Effector memory CD8-positive, alpha-beta T cell (primary cell): Measurements from ENCODE around the gene PIK3C2G.

Experiments
- ATAC-seq: fragments of 150-1000 bp; cut with Tn5 transposase; replicated peaks from 2 replicates; pipeline ENCODE4 v1.10.0; 2021; ENCODE audit warnings: mild to moderate bottlenecking, moderate library complexity
- DNase-seq, 3 experiments: peaks; one replicate each; pipeline ENCODE4 v3.0.0; 2021
- H3K27ac Mint-ChIP-seq, 2 donors: one replicate each; pipeline ENCODE4 v1.8.0; 2022; ENCODE audit warnings: mild to moderate bottlenecking in 2 of 2, mixed read lengths in 2 of 2, moderate library complexity in 2 of 2
- H3K27me3 Mint-ChIP-seq, 2 donors: one replicate each; pipeline ENCODE4 v1.8.0; 2022; ENCODE audit warnings: mixed read lengths in 2 of 2
- H3K36me3 Mint-ChIP-seq: one replicate; pipeline ENCODE4 v1.8.0; 2022; ENCODE audit warnings: mild to moderate bottlenecking, moderate library complexity, mixed read lengths; ENCODE audit not compliant: insufficient read depth
- H3K4me1 Mint-ChIP-seq, 2 donors: one replicate each; pipeline ENCODE4 v1.8.0; 2022; ENCODE audit warnings: low read depth in 2 of 2, mixed read lengths in 2 of 2
- H3K4me3 Mint-ChIP-seq, 2 donors: one replicate each; pipeline ENCODE4 v1.8.0; 2022; ENCODE audit warnings: mild to moderate bottlenecking in 2 of 2, mixed read lengths in 2 of 2, moderate library complexity in 2 of 2
- H3K9me3 Mint-ChIP-seq, 2 donors: one replicate each; pipeline ENCODE4 v1.8.0; 2022; ENCODE audit warnings: mixed read lengths in 2 of 2

The PIK3C2G gene

DNA sequence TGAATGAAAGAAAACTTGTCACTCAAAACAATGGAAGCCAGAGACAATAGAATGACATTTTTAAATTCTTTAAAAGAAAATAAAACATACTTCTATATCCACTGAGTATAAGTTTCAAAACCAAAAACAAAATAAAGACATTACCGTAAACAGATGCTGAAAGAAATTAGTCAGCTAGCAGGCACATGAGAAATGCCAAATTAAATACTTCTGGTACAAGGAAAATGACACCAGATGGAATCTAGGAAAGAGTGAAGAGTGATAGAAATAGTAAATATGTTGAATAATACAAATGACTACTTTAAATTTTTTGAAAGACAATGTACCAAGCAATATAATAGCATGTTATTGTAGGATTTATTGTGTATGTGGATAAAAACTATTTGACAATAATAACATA is 23.8 kb downstream of the PIK3C2G start:
- H3K4me3 Mint-ChIP-seq, result no peak overlapping the region
- peaks cover 3 to 12% of the 10 kb centered on the region in 2 donors for H3K9me3 Mint-ChIP-seq
- H3K27me3 Mint-ChIP-seq, result no peaks in the 10 kb centered on the region
- H3K36me3 Mint-ChIP-seq, result no peaks in the 10 kb centered on the region
- DNase-seq (no peak), ATAC-seq (no peak)
- no peak overlapping the region for H3K27ac Mint-ChIP-seq
- no peaks in the 10 kb centered on the region for H3K4me1 Mint-ChIP-seq

DNA sequence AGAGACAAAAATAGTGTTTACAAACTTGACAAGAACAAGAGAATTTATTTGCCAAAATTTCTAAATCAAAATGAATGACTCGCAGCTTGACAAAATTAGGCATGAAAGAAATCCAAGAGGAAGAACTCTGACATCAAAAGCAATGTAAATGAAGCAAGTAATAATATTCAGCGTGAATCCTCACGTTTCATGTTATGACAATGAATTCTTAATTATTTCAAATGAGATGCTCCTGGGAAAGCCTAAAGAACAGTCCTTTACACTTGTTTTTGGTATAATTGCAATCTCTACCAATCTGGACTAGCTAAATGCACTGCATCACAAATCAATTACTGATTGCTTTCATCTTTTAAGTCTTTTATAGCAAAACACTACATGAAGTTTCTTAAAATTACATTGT is 29.1 kb downstream of the PIK3C2G start:
- no peaks in the 10 kb centered on the region for H3K36me3 Mint-ChIP-seq
- ATAC-seq (no peak), DNase-seq (no peak)
- H3K4me1 Mint-ChIP-seq, result no peaks in the 10 kb centered on the region
- no peaks in the 10 kb centered on the region for H3K9me3 Mint-ChIP-seq
- no peaks in the 10 kb centered on the region for H3K27me3 Mint-ChIP-seq
- H3K4me3 Mint-ChIP-seq, result no peak overlapping the region
- H3K27ac Mint-ChIP-seq, result no peak overlapping the region

DNA sequence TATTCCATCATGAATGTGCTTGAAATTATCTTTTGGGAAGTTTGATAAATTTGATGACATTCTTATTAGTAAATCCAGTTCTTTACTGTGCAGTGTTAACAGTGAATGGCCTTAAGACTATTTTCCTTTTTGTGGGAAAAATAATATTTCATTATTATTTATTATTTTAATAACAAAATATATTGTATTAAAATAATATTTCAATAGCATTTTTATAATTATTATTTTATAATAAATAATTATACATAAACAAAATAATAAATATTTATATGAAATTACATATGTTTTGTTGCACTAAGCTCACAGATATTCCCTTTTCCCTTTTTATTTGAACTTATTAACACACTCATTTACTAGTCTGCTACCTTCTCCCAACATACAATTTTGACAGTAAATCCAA is 33.6 kb downstream of the PIK3C2G start:
- Mint-ChIP-seq H3K4me3 (no peak overlapping the region), H3K36me3 (no peaks in the 10 kb centered on the region), H3K27ac (no peak overlapping the region), H3K27me3 (no peaks in the 10 kb centered on the region), H3K9me3 (no peaks in the 10 kb centered on the region), H3K4me1 (no peaks in the 10 kb centered on the region)
- ATAC-seq (no peak), DNase-seq (no peak)

DNA sequence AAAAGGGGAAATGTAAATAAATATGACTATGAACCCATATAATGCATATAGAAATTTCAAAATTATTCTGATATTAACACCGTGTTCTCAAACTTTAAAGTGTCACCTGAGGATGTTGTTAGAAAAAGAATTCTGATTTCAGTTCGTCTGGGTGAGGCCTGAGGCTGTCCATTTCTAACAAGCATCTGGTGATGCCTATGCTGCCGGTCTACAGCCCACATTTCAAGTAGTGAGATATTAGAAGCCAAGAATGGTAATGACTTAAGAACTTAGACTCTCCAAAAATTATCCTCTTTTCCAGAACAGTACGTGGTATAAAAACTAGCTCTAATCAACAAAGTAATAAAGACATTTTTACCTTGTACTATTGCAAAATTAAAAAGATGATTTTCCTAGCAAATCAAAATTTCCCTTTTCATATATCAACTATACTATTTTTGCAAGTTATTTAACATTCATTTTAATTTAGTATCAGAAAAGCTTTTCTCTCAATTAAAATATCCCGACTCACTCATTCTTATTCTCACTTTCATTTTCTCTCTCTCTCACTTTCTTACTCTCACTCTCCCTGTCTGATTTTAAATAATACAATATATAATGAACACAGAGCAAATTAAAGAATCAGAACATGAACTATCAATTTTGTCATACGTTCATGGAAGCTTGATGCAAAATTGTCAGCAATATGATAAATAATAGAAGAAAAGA is 35.0 kb downstream of the PIK3C2G start:
- Mint-ChIP-seq H3K9me3 (no peaks in the 10 kb centered on the region), H3K4me3 (no peak overlapping the region), H3K36me3 (no peaks in the 10 kb centered on the region), H3K27ac (no peak overlapping the region), H3K27me3 (no peaks in the 10 kb centered on the region), H3K4me1 (no peaks in the 10 kb centered on the region)
- no peak for ATAC-seq
- DNase-seq, result no peak

DNA sequence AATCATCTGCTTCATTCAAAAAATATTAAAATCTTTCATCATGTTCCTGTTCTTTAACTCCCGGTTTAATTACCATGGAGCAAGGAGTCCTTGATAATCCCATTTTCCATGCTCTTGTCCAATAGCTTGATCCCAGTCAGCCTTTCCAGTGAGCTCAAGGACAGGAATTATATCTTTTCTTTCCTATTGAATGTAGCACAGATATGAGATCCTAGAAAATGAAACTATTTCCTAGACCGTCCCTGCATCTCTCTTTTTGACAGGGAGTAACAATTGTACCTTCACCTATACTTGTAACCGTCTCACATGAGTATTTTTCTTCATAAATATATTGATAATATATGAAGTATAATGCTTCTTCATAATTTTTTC is 35.6 kb downstream of the PIK3C2G start:
- H3K27ac Mint-ChIP-seq, result no peak overlapping the region
- H3K27me3 Mint-ChIP-seq, result no peaks in the 10 kb centered on the region
- no peaks in the 10 kb centered on the region for H3K9me3 Mint-ChIP-seq
- ATAC-seq (no peak), DNase-seq (no peak)
- no peak overlapping the region for H3K4me3 Mint-ChIP-seq
- no peaks in the 10 kb centered on the region for H3K36me3 Mint-ChIP-seq
- no peaks in the 10 kb centered on the region for H3K4me1 Mint-ChIP-seq

DNA sequence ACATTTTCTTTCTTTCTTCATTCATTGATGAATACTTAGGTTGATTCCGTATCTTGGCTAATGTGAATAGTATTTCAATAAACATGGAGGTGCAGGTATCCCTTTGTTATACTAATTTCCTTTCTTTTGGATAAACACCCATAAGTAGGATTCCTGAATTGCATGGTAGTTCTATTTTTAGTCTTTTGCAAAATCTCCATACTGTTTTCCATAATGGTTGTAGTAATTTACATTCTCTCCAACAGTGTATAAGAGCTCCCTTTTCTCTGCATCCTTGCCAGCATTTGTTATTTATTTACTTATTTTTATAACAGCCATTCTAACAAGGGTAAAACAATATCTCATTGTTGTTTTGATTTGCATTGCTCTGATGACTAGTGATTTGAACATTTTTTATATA is 36.6 kb downstream of the PIK3C2G start:
- Mint-ChIP-seq H3K27ac (no peak overlapping the region), H3K4me1 (no peaks in the 10 kb centered on the region), H3K27me3 (no peaks in the 10 kb centered on the region), H3K4me3 (no peak overlapping the region), H3K36me3 (no peaks in the 10 kb centered on the region), H3K9me3 (peaks cover 0 to under 1% of the 10 kb centered on the region in 2 donors)
- ATAC-seq, result no peak
- DNase-seq, result no peak

DNA sequence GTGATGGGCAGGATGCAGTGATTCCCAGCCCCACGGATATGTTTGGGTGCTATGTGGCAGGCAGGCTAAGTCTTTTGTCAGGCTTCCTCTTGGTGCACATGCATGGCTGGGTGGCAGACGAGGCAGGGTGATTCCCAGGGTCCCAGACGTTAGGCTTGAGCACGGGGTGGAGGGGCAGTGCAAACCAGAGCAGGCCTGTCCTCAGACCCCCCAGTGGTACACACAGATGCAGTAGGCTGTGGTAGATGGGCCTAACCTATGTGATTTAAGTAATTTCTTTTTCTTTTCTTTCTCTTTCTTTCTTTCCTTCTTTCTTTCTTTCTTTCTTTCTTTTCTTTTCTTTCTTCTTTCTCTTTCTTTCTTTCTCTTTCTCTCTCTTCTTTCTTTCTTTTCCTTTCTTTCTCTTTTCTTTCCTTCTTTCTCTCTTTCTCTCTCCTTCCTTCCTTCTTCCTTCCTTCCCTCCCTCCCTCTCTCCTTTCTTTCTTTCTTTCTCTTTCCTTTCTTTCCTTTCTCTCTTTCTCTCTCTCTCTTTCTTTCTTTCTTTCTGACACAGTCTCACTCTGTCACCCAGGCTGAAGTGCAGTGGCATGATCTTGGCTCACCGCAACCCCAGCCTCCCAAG is 41.6 kb downstream of the PIK3C2G start:
- H3K36me3 Mint-ChIP-seq, result no peaks in the 10 kb centered on the region
- ATAC-seq (no peak), DNase-seq (no peak)
- no peak overlapping the region for H3K4me3 Mint-ChIP-seq
- H3K9me3 Mint-ChIP-seq, result peaks cover 0 to 7% of the 10 kb centered on the region in 2 donors
- no peak overlapping the region for H3K27ac Mint-ChIP-seq
- H3K27me3 Mint-ChIP-seq, result no peaks in the 10 kb centered on the region
- H3K4me1 Mint-ChIP-seq, result no peaks in the 10 kb centered on the region

DNA sequence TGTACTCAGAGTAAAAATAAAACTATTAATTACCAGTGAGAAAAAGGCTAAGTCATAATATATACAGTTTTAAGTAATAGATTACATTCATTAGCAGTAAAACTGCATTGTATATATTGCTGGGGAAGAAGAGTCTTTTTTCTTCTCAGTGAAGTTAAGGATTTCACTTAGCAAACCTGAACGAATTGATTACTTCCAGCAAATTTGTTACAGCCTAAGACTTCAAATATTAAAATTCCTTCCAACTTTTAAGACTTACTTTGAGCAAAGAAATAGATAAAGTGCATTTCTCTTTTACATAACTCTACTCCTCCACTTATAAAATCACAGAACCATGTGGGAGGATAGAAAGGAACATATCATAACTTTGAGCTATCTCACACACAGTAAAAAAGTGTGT is 43.3 kb downstream of the PIK3C2G start:
- Mint-ChIP-seq H3K9me3 (peaks cover 0 to 7% of the 10 kb centered on the region in 2 donors), H3K36me3 (no peaks in the 10 kb centered on the region), H3K27ac (no peak overlapping the region), H3K4me3 (no peak overlapping the region), H3K27me3 (no peaks in the 10 kb centered on the region), H3K4me1 (no peaks in the 10 kb centered on the region)
- no peak for ATAC-seq
- no peak for DNase-seq

DNA sequence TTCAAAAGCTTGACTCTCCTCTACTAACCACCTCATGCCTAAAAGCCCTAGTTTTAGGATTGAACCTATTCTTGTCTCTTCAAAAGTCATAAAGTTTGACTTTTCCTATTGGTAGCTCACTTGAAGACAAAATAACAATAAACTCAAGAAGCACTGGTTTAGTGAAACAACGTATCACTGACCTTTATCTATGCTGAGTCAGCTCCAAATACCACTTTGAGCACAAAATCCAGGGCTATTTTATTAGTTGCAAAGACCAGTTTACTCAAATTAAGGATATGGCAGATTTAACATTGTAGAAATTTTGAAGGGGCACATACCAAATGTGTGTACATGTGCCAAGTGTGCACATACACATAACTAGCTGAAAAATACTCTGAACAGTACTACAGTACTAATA is 45.0 kb downstream of the PIK3C2G start:
- H3K9me3 Mint-ChIP-seq, result peaks cover 0 to 7% of the 10 kb centered on the region in 2 donors
- H3K4me1 Mint-ChIP-seq, result no peaks in the 10 kb centered on the region
- ATAC-seq, result no peak
- no peak overlapping the region for H3K4me3 Mint-ChIP-seq
- H3K27ac Mint-ChIP-seq, result no peak overlapping the region
- no peaks in the 10 kb centered on the region for H3K36me3 Mint-ChIP-seq
- no peaks in the 10 kb centered on the region for H3K27me3 Mint-ChIP-seq
- no peak for DNase-seq

DNA sequence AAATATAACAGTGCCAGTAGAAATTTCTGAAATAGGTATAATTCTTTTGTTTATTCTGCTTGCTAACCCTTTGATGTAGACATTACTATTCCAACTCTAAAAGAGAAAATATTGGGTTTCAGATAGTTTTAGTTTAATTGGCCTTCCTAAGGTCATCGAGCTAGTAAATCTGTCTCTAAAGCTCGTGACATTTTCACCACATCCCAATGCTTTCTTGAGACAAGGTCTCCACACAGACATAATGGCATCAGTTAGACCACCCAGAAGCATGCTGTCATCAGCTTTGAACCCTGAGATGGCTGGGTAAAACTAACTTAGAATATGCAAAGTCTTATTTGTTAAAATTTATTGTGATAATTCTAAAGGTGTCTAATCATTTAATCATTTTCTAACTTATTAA is 52.0 kb downstream of the PIK3C2G start:
- H3K4me3 Mint-ChIP-seq, result no peak overlapping the region
- H3K4me1 Mint-ChIP-seq, result no peaks in the 10 kb centered on the region
- no peak overlapping the region for H3K27ac Mint-ChIP-seq
- peaks cover 0 to 6% of the 10 kb centered on the region in 2 donors for H3K9me3 Mint-ChIP-seq
- H3K36me3 Mint-ChIP-seq, result no peaks in the 10 kb centered on the region
- H3K27me3 Mint-ChIP-seq, result no peaks in the 10 kb centered on the region
- DNase-seq (no peak), ATAC-seq (no peak)

DNA sequence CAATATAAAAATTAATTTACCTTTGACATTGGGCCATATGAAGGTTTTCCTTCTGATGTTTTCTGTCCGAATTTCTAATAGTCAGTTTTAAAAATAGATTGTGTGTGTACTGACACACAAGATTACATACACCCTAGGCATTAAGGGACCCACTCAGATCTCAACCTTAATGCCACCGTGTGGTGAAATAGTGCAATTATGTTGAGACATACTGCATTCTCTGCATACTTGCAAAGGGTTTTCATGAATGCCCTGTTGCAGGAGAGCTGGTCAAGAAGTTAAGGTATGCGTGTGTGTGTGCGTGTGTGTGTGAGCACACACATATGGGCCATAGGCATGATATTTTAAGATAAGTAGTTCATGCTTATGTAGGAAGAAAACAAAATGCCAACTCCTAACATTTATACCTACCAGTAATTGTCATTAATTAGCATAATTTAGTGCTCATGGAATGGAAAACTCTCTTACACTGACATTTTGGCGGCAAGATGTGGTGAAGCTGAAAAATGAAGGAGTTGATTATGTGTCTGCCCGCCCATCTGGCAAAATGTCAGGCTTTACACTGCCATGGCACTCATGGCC is 58.8 kb downstream of the PIK3C2G start:
- H3K4me3 Mint-ChIP-seq, result no peak overlapping the region

DNA sequence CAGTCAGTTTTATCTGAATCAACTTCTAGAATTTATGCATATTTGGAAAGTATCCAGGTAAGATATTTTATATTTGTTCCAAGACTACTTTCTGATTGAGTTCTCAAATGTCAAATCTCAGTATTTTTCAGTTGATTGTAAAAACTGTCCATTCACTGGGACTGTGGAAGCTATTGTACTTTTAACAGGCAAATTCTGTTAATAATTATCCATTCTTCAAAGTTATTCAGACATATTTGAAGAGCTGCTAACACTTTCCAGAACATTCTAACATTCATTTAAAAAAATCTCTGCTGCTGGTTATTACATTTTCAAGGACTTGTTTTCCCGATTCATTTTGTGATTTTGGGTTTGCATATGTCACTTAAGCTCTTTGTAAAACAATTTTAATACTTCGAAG is 59.7 kb downstream of the PIK3C2G start:
- Mint-ChIP-seq H3K4me1 (no peaks in the 10 kb centered on the region), H3K36me3 (no peaks in the 10 kb centered on the region), H3K27me3 (no peaks in the 10 kb centered on the region), H3K9me3 (peaks cover 7 to 11% of the 10 kb centered on the region in 2 donors), H3K27ac (no peak overlapping the region), H3K4me3 (no peak overlapping the region)
- DNase-seq (no peak), ATAC-seq (no peak)

More for the DNA sequence above, 58.8 kb downstream of the PIK3C2G start:
- Mint-ChIP-seq H3K27me3 (no peaks in the 10 kb centered on the region), H3K27ac (no peak overlapping the region), H3K36me3 (no peaks in the 10 kb centered on the region), H3K4me1 (no peaks in the 10 kb centered on the region), H3K9me3 (peaks cover 3 to 9% of the 10 kb centered on the region in 2 donors)
- DNase-seq, result no peak
- no peak for ATAC-seq

DNA sequence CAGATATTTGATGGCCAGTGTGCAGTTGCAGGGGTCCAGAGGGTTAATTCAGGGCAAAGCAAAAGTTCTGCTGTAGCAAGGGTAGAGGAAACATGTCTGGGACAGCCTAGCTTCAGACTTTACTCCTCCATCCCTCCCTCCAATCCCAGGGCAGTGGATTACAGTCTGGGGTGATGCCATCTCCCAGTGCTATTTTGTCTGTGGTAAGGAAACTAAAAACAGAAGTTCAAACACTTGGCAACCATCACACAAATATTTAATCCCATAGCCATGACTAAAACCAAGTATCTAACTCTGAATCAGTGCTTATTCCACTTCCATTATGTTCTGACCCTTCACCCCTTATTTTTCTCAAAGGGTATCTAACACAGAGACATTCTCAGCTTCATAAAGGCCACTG is 61.8 kb downstream of the PIK3C2G start:
- Mint-ChIP-seq H3K9me3 (peaks cover 11% of the 10 kb centered on the region in 2 donors), H3K4me1 (no peaks in the 10 kb centered on the region), H3K27ac (no peak overlapping the region), H3K36me3 (no peaks in the 10 kb centered on the region), H3K4me3 (no peak overlapping the region), H3K27me3 (no peaks in the 10 kb centered on the region)
- no peak for DNase-seq
- no peak for ATAC-seq

DNA sequence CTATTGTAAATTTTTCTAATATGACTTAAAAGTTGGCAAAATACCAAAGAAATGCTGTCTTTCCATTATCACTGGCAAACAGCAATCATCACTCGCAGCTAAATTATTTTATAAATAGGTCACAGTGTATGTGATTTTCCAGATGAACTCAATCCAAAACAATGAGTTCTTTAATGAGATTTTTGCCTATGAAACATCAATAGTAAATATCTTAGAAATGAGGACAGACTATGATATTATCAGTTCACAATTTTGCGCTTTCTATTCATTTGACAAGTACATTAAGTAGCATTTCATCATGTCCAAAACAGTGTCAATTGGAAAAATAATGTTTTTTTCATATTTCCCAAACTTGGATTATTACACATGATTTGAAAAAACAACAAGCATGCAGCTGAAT is 65.7 kb downstream of the PIK3C2G start:
- Mint-ChIP-seq H3K36me3 (no peaks in the 10 kb centered on the region), H3K27me3 (no peaks in the 10 kb centered on the region), H3K4me1 (no peaks in the 10 kb centered on the region), H3K4me3 (no peak overlapping the region), H3K9me3 (peaks cover 5 to 11% of the 10 kb centered on the region in 2 donors), H3K27ac (no peak overlapping the region)
- DNase-seq, result no peak
- no peak for ATAC-seq
